Lower lobe of right lung (tissue), 2 donors: ENCODE measurements around the gene DLG3. TPM values are rescaled to one million over a fixed set of nuclear protein-coding genes. Genes with fewer than 3 reads are reported as not detected.
"Not testable (repeated sequence)": the region's sequence is repeated elsewhere in the genome, so short reads cannot be mapped to it uniquely, and the experiment has no call there.

Source experiments
- ATAC-seq, 2 donors: fragments of 200-7000 bp; cut with Tn5 transposase; one replicate each; pipeline ENCODE4 v1.9.1; 2020 to 2022; ENCODE audit warnings: mild to moderate bottlenecking in 2 of 2, moderate library complexity in 2 of 2
- DNase-seq: peaks from one replicate; pipeline ENCODE4 v3.0.0-alpha.2; 2020
- H3K27ac ChIP-seq: fragments of 200-600 bp; one replicate; pipeline ENCODE4 v1.8.0; 2022
- H3K27me3 ChIP-seq: fragments of 200-600 bp; one replicate; pipeline ENCODE4 v1.8.0; 2022; ENCODE audit warnings: low read depth
- H3K36me3 ChIP-seq: fragments of 200-600 bp; one replicate; pipeline ENCODE4 v1.8.0; 2022; ENCODE audit warnings: mild to moderate bottlenecking
- H3K4me1 ChIP-seq: fragments of 200-600 bp; one replicate; pipeline ENCODE4 v1.8.0; 2022
- H3K4me3 ChIP-seq: fragments of 200-600 bp; one replicate; pipeline ENCODE4 v1.8.0; 2022; ENCODE audit warnings: mild to moderate bottlenecking
- H3K9me3 ChIP-seq: fragments of 200-600 bp; one replicate; pipeline ENCODE4 v1.8.0; 2022
- intact Hi-C: fragments of 100-400 bp; cut with DNase I; formaldehyde crosslinking; loops from one replicate; pipeline ENCODE4 v1.11.0; 2022
- total RNA-seq: library from RNA; stranded (reverse); fragmentation: NEBNext Ultra II Directional; extraction: Animal tissue kit (Norgen Biotek cat#: 25700); gene quantifications from one replicate; pipeline ENCODE4 v1.2.1, GENCODE V29; 2021
- TF ChIP-seq, protein P1 (sequence below): fragments of 200-600 bp; IDR thresholded peaks from one replicate; pipeline ENCODE4 v1.8.0; 2022; ENCODE audit warnings: antibody characterized with exemption, mild to moderate bottlenecking
- donor health status: DM: no; HTN: yes; CAD: no; lungs with severe emphysema.

DLG3 gene
- total RNA-seq, 1 donor from 2014 or later: 24.1 TPM

GRCh38 chrX:70504772-70505450 is 60.3 kb downstream of the DLG3 start:
- ATAC-seq (no peak), DNase-seq (no peak)
- H3K36me3 ChIP-seq: peaks cover 8% of the 10 kb centered on the region
- TF ChIP-seq, protein P1, sequence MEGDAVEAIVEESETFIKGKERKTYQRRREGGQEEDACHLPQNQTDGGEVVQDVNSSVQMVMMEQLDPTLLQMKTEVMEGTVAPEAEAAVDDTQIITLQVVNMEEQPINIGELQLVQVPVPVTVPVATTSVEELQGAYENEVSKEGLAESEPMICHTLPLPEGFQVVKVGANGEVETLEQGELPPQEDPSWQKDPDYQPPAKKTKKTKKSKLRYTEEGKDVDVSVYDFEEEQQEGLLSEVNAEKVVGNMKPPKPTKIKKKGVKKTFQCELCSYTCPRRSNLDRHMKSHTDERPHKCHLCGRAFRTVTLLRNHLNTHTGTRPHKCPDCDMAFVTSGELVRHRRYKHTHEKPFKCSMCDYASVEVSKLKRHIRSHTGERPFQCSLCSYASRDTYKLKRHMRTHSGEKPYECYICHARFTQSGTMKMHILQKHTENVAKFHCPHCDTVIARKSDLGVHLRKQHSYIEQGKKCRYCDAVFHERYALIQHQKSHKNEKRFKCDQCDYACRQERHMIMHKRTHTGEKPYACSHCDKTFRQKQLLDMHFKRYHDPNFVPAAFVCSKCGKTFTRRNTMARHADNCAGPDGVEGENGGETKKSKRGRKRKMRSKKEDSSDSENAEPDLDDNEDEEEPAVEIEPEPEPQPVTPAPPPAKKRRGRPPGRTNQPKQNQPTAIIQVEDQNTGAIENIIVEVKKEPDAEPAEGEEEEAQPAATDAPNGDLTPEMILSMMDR: no peak
- no peaks in the 10 kb centered on the region for H3K27me3 ChIP-seq
- no peak overlapping the region for H3K4me3 ChIP-seq
- no peaks in the 10 kb centered on the region for H3K4me1 ChIP-seq
- no peak overlapping the region for H3K27ac ChIP-seq
- intact Hi-C loops: no loop called here
- no peaks in the 10 kb centered on the region for H3K9me3 ChIP-seq

DNA sequence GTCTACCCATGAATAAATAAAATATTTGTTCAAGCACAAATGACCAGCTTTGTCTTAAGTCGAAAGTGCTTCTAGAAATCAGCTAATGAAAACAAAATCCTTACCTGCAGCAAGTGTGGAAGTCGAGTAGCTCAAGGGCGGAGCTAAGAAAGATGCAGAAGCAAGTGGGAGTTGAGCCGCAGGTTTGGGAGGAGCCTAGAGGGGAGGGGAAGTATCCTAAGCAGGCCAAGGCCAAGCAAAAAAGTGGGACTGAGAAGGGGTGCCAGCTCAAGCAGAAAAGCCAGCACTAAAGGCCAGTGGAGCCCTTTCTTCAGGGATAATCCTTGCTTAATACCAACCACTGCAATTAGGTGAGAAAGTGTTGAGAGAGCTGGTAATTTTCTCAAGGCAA is 60.8 kb downstream of the DLG3 start:
- no peak for DNase-seq
- no peak overlapping the region for H3K4me3 ChIP-seq
- intact Hi-C loops: no loop called here
- H3K36me3 ChIP-seq: peaks cover 3% of the 10 kb centered on the region
- no peak for ATAC-seq
- no peak overlapping the region for H3K27ac ChIP-seq
- no peaks in the 10 kb centered on the region for H3K27me3 ChIP-seq
- no peaks in the 10 kb centered on the region for H3K9me3 ChIP-seq
- TF ChIP-seq, protein P1: no peak
- H3K4me1 ChIP-seq: no peaks in the 10 kb centered on the region

GRCh38 chrX:70508296-70508911 is 63.8 kb downstream of the DLG3 start:
- DNase-seq (no peak), ATAC-seq (no peak)
- TF ChIP-seq, protein P1: no peak
- no peaks in the 10 kb centered on the region for H3K4me1 ChIP-seq
- H3K27ac ChIP-seq: no peak overlapping the region
- no peaks in the 10 kb centered on the region for H3K36me3 ChIP-seq
- no peaks in the 10 kb centered on the region for H3K27me3 ChIP-seq
- intact Hi-C loops: no loop called here
- H3K4me3 ChIP-seq: no peak overlapping the region
- no peaks in the 10 kb centered on the region for H3K9me3 ChIP-seq

DNA sequence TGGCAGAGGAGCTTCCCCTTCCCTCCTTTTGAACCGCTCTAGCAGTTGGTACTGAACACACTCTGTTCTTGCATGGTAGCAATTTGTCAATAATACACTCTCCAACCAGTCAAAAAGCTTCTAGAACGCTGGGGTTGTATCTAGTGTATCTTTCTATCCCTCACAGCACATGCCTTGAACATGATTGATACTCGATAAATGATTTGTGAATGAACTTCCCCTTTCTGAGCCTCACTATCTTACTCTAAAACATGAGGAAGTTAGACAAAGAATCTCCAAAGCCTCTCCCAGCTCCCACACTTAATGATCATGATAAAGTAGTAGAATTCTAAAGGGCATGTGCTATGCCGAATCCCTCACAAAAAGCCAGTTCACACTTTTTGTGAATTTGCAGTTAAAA is 64.4 kb downstream of the DLG3 start:
- no peaks in the 10 kb centered on the region for H3K4me1 ChIP-seq
- intact Hi-C loops: no loop called here
- TF ChIP-seq, protein P1: no peak
- DNase-seq (no peak), ATAC-seq (no peak)
- H3K36me3 ChIP-seq: no peaks in the 10 kb centered on the region
- H3K9me3 ChIP-seq: no peaks in the 10 kb centered on the region
- no peaks in the 10 kb centered on the region for H3K27me3 ChIP-seq
- H3K4me3 ChIP-seq: no peak overlapping the region
- no peak overlapping the region for H3K27ac ChIP-seq

DNA sequence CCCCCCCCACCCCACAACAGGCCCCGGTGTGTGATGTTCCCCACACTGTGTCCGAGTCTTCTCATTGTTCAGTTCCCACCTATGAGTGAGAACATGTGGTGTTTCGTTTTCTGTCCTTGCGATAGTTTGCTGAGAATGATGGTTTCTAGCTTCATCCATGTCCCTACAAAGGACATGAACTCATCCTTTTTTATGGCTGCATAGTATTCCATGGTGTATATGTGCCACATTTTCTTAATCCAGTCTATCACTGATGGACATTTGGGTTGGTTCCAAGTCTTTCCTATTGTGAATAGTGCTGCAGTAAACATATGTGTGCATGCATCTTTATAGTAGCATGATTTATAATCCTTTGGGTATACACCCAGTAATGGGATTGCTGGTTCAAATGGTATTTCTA is 70.6 kb downstream of the DLG3 start:
- DNase-seq, H3K4me1 ChIP-seq, intact Hi-C loops, H3K9me3 ChIP-seq, H3K36me3 ChIP-seq, H3K4me3 ChIP-seq, H3K27ac ChIP-seq, H3K27me3 ChIP-seq, ATAC-seq: not testable (repeated sequence)

DNA sequence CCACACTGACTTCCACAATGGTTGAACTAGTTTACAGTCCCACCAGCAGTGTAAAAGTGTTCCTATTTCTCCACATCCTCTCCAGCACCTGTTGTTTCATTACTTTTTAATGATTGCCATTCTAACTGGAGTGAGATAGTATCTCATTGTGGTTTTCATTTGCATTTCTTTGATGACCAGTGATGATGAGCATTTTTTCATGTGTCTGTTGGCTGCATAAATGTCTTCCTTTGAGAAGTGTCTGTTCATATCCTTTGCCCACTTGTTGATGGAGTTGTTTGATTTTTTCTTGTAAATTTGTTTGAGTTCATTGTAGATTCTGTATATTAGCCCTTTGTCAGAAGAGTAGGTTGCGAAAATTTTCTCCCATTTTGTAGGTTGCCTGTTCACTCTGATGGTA is 71.1 kb downstream of the DLG3 start:
- H3K27ac ChIP-seq, ATAC-seq, H3K27me3 ChIP-seq, DNase-seq, H3K36me3 ChIP-seq, H3K4me1 ChIP-seq, H3K9me3 ChIP-seq, H3K4me3 ChIP-seq, intact Hi-C loops: not testable (repeated sequence)
